Panc1 (cell line): ENCODE measurements around the gene S100B. TPM values are rescaled to one million over a fixed set of nuclear protein-coding genes. Genes with fewer than 3 reads are reported as not detected.

ENCODE experiments used
- ATAC-seq: fragments of 200-7000 bp; cut with Tn5 transposase; 2 replicates; pipeline ENCODE4 v1.9.1; 2020; ENCODE audit warnings: mild to moderate bottlenecking, moderate library complexity
- BruUV-seq: library from RNA; stranded (reverse); fragments of 400-500 nt; replicated peaks from 2 replicates; lab custom pipeline; 2021; lab: Mats Ljungman, UMichigan
- CTCF ChIA-PET: fragments of 300-600 bp; sonication (Branson Sonifier 250); formaldehyde crosslinking; loops from one replicate; lab custom pipeline; 2022; ENCODE audit warnings: antibody characterized with exemption; lab: Charles Lee
- POLR2A ChIA-PET: fragments of 300-600 bp; sonication (Branson Sonifier 250); formaldehyde crosslinking; loops from one replicate; lab custom pipeline; 2022; ENCODE audit warnings: antibody characterized with exemption; lab: Charles Lee
- DNase-seq: peaks from one replicate; pipeline ENCODE4 v3.0.0-alpha.2; 2010; ENCODE audit warnings: low read depth, low spot score
- H3K27ac ChIP-seq: 2 replicates; pipeline ENCODE4 v1.5.1; 2011; ENCODE audit warnings: mild to moderate bottlenecking, low read length, inconsistent platforms
- H3K27me3 ChIP-seq: fragments of 200-500 bp; sonication (Bioruptor generic); 2 replicates; pipeline ENCODE4 v1.6.0; 2014; ENCODE audit warnings: low read length, inconsistent platforms; ENCODE audit not compliant: control insufficient read depth, insufficient read depth
- H3K36me3 ChIP-seq: fragments of 200-500 bp; sonication (Bioruptor generic); 2 replicates; pipeline ENCODE4 v1.5.1; 2014; ENCODE audit warnings: inconsistent platforms, mild to moderate bottlenecking, low read length, moderate library complexity; ENCODE audit not compliant: control insufficient read depth, insufficient read depth
- H3K4me1 ChIP-seq: 2 replicates; pipeline ENCODE4 v1.5.1; 2011; ENCODE audit warnings: inconsistent platforms, mild to moderate bottlenecking, low read length, moderate library complexity; ENCODE audit not compliant: control insufficient read depth, insufficient read depth
- H3K4me3 ChIP-seq, 2 experiments: 2 replicates each; pipeline ENCODE4 v1.5.1; 2011 to 2012; ENCODE audit warnings: low read depth in 2 of 2, low read length in 2 of 2, mild to moderate bottlenecking in 2 of 2, inconsistent platforms in 1 of 2, moderate library complexity in 1 of 2
- H3K9me3 ChIP-seq: fragments of 200-500 bp; sonication (Bioruptor generic); 2 replicates; pipeline ENCODE4 v1.5.1; 2014; ENCODE audit warnings: low read depth, mild to moderate bottlenecking, inconsistent platforms, low read length, moderate library complexity; ENCODE audit not compliant: control insufficient read depth, insufficient read depth
- CTCF ChIP-seq: fragments of 450-650 bp; IDR thresholded peaks from 2 replicates; pipeline ENCODE4 v1.5.1; 2017; ENCODE audit warnings: mild to moderate bottlenecking
- POLR2AphosphoS5 ChIP-seq: IDR thresholded peaks from 2 replicates; pipeline ENCODE4 v1.6.1; 2012; ENCODE audit warnings: mild to moderate bottlenecking, low read depth, low read length, moderate library complexity
- REST ChIP-seq, 2 experiments: IDR thresholded peaks; 2 replicates each; pipeline ENCODE4 v1.6.1; 2011 to 2012; ENCODE audit warnings: low read depth in 2 of 2, control low read depth in 1 of 2, low read length in 1 of 2, mild to moderate bottlenecking in 1 of 2, moderate library complexity in 1 of 2; ENCODE audit not compliant: insufficient read depth in 1 of 2
- SIN3A ChIP-seq: IDR thresholded peaks from 2 replicates; pipeline ENCODE4 v1.6.1; 2012; ENCODE audit warnings: low read depth, mild to moderate bottlenecking, low read length, moderate library complexity, borderline replicate concordance; ENCODE audit not compliant: insufficient read depth
- TCF7L2 ChIP-seq: IDR thresholded peaks from 2 replicates; pipeline ENCODE4 v1.6.1; 2011; ENCODE audit warnings: mild to moderate bottlenecking, low read depth, low read length, inconsistent platforms
- in situ Hi-C: cut with HindIII; loops from 2 replicates; pipeline ENCODE4 v1.10.0; 2016; ENCODE audit warnings: low sequenced_read_pairs, low pct_unique_long_range_greater_than_20kb
- intact Hi-C: fragments of 100-400 bp; cut with micrococcal nuclease; formaldehyde crosslinking; loops from one replicate; pipeline ENCODE4 v1.10.0; 2022; ENCODE audit not compliant: unreplicated experiment
- total RNA-seq: library from RNA; stranded (reverse); gene quantifications from one replicate; pipeline ENCODE4 v1.2.1, GENCODE V29; 2021; ENCODE audit not compliant: unreplicated experiment

S100B gene
- total RNA-seq, 1 experiment from 2014 or later: not detected

- DNase-seq (no peak), ATAC-seq (no peak)
- BruUV-seq: no TSS peak
- Histone ChIP-seq H3K4me1 (no peaks in the 10 kb centered on the region), H3K27me3 (no peaks in the 10 kb centered on the region), H3K9me3 (no peaks in the 10 kb centered on the region), H3K36me3 (no peaks in the 10 kb centered on the region), H3K27ac (no peak overlapping the region), H3K4me3 (no peak overlapping the region)
- intact Hi-C loops (no loop called here), in situ Hi-C loops (no loop called here)
- ChIA-PET POLR2A (no interaction called here), CTCF (no interaction called here)
- TF ChIP-seq POLR2AphosphoS5 (no peak), REST (IDR thresholded peaks at IDR 0.05; ENCODE audit: insufficient read depth in 1 of 2, low read depth in 2 of 2, low read length in 1 of 2) (no peak), SIN3A (no peak), CTCF (no peak), TCF7L2 (no peak)
Observed at GRCh38 chr21:46570119-46570518, 34.8 kb downstream of the S100B start.

- DNase-seq (no peak), ATAC-seq (no peak)
- Histone ChIP-seq H3K27me3 (no peaks in the 10 kb centered on the region), H3K4me1 (no peaks in the 10 kb centered on the region), H3K36me3 (no peaks in the 10 kb centered on the region), H3K4me3 (no peak overlapping the region), H3K9me3 (no peaks in the 10 kb centered on the region), H3K27ac (no peak overlapping the region)
- BruUV-seq: no TSS peak
- intact Hi-C loops (no loop called here), in situ Hi-C loops (no loop called here)
- ChIA-PET POLR2A (interaction anchor here (0.7 kb wide), 1 partner anchor 75 kb away, joined by 8 read pairs; no protein-coding TSS in a partner anchor), CTCF (no interaction called here)
- TF ChIP-seq SIN3A (no peak), CTCF (no peak), REST (IDR thresholded peaks at IDR 0.05; ENCODE audit: insufficient read depth in 1 of 2, low read depth in 2 of 2, low read length in 1 of 2) (no peak), TCF7L2 (no peak), POLR2AphosphoS5 (no peak)
Observed at GRCh38 chr21:46569081-46569480, 35.8 kb downstream of the S100B start.
